Psoas muscle (tissue), 8 donors: ENCODE results near the gene PRPS2. TPM values are rescaled to one million over a fixed set of nuclear protein-coding genes. Genes with fewer than 3 reads are reported as not detected.

Experiments used
- ATAC-seq, 4 donors: fragments of 200-7000 bp; cut with Tn5 transposase; one replicate each; pipeline ENCODE4 v1.9.1; 2020; ENCODE audit warnings: moderate library complexity in 3 of 4, mild to moderate bottlenecking in 2 of 4
- DNase-seq, 2 donors: peaks; one replicate each; pipeline ENCODE4 v3.0.0-alpha.2; 2020
- H3K27ac ChIP-seq: fragments of 200-600 bp; one replicate; pipeline ENCODE4 v1.8.0; 2022
- H3K27me3 ChIP-seq, 3 donors: fragments of 200-600 bp in 1 of 3; one replicate each; pipeline versions ENCODE4 v1.6.1 to v1.8.0; 2013 to 2022; ENCODE audit warnings: low read length in 2 of 3, mild to moderate bottlenecking in 2 of 3, moderate library complexity in 1 of 3; ENCODE audit not compliant: insufficient read depth in 3 of 3
- H3K36me3 ChIP-seq, 2 donors: fragments of 200-600 bp in 1 of 2; one replicate each; pipeline versions ENCODE4 v1.6.1 to v1.8.0; 2013 to 2022; ENCODE audit warnings: low read depth in 1 of 2, mild to moderate bottlenecking in 1 of 2, moderate library complexity in 1 of 2; ENCODE audit not compliant: insufficient read depth in 1 of 2
- H3K4me1 ChIP-seq: fragments of 200-600 bp; one replicate; pipeline ENCODE4 v1.8.0; 2022
- H3K4me3 ChIP-seq: fragments of 200-600 bp; one replicate; pipeline ENCODE4 v1.8.0; 2022; ENCODE audit warnings: mild to moderate bottlenecking
- H3K9me3 ChIP-seq: fragments of 200-600 bp; one replicate; pipeline ENCODE4 v1.8.0; 2022
- WGBS, 3 donors: extraction: QIAGEN DNeasy Blood & Tissue Kit; methylation state at CpG; one replicate each; pipeline versions ENCODE4 v1.1.6 to v1.1.7; 2013; 5-methylcytosine and 5-hydroxymethylcytosine counted together
- intact Hi-C, 2 donors: fragments of 100-400 bp; cut with DNase I; formaldehyde crosslinking; loops; one replicate each; pipeline versions ENCODE4 v1.11.0 to v1.14.2; 2022
- polyA plus RNA-seq, 3 donors: library from polyadenylated mRNA; stranded (reverse); fragments of 200-250 nt; gene quantifications; one replicate each; pipeline ENCODE4 v1.2.3, GENCODE V29; 2013
- total RNA-seq, 4 donors: library from RNA; stranded (reverse); fragmentation: NEBNext Ultra II Directional in 2 of 4; extraction: Animal tissue kit (Norgen Biotek cat#: 25700) in 2 of 4; gene quantifications; one replicate each; pipeline versions ENCODE4 v1.2.1 to v1.2.4, GENCODE V29; 2021 to 2023
- TF ChIP-seq, protein P1 (sequence below): fragments of 200-600 bp; IDR thresholded peaks from one replicate; pipeline ENCODE4 v1.8.0; 2022; ENCODE audit warnings: antibody characterized with exemption
- donor health status: healthy with polysubstance abuse.
- donor health status: DM: no; HTN: no; CAD: no; lungs with moderate emphysema.
- donor health status: Bipolar disorder and iron deficiency.
- donor health status: healthy.
- donor health status: DM: yes; HTN: yes; CAD: no.
- donor health status: DM: no; HTN: no; CAD: no.
- donor health status: DM: no; HTN: no; CAD: no.
- donor health status: DM: yes; HTN: yes; CAD: no.

PRPS2 gene
- total and polyA plus RNA-seq, 7 donors, result 0.97 to 3.5 (median 1.9) TPM

DNA sequence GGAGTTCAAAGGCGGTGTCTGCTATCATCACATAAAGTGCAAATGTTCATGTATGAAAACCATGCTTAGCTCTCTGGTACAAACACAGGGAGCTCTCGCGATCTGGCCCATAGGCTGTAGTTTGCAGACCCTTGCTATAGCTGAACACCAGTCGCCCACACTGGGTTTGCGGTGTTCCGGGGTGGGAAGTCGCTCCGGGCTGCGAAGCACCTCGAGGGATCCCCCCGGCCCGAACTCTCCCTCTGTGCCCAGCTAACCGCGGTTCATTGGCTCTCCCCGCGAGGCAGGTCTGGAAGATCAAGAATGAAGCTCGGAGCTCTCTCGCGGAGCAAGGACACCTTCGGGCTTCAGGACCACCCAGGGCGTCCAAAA lies 341 bp upstream of the PRPS2 start:
- TF ChIP-seq, protein P1, sequence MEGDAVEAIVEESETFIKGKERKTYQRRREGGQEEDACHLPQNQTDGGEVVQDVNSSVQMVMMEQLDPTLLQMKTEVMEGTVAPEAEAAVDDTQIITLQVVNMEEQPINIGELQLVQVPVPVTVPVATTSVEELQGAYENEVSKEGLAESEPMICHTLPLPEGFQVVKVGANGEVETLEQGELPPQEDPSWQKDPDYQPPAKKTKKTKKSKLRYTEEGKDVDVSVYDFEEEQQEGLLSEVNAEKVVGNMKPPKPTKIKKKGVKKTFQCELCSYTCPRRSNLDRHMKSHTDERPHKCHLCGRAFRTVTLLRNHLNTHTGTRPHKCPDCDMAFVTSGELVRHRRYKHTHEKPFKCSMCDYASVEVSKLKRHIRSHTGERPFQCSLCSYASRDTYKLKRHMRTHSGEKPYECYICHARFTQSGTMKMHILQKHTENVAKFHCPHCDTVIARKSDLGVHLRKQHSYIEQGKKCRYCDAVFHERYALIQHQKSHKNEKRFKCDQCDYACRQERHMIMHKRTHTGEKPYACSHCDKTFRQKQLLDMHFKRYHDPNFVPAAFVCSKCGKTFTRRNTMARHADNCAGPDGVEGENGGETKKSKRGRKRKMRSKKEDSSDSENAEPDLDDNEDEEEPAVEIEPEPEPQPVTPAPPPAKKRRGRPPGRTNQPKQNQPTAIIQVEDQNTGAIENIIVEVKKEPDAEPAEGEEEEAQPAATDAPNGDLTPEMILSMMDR, result no peak
- H3K27ac ChIP-seq, result no peak overlapping the region
- H3K9me3 ChIP-seq, result peaks cover 5% of the 10 kb centered on the region
- intact Hi-C loops, result no loop called here
- no peak for ATAC-seq
- WGBS, 3 donors, result 2 to 32% (median 3%) methylated on average over 12 to 21 of the region's 21 CpGs
- H3K4me3 ChIP-seq, result peak overlapping the region; percentile 61
- no peaks in the 10 kb centered on the region for H3K36me3 ChIP-seq
- peaks cover 0 to 21% (median 0%) of the 10 kb centered on the region in 3 donors for H3K27me3 ChIP-seq
- no peak for DNase-seq
- H3K4me1 ChIP-seq, result no peaks in the 10 kb centered on the region

DNA sequence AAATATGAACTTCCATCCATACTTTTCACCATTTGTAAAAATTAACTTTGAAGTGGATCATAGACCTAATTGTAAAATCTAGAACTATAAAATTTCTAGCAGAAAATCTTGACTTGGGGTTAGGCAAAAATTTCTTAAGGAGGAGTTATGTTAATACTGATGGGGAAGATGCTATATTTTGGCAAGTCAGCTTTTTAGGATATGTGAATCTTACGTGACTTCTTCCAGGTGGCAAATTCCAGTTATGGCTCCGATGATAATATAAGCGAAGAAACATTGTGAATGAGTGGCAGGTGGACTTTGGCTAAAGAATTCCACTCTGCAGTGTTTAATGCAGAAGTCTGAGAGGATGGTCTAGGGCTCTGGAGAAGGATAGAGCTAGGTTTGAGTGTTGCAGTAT lies 1.5 kb downstream of the PRPS2 start:
- TF ChIP-seq, protein P1, result no peak
- Histone ChIP-seq H3K27me3 (peaks cover 0 to 21% (median 0%) of the 10 kb centered on the region in 3 donors), H3K4me3 (no peak overlapping the region), H3K4me1 (no peaks in the 10 kb centered on the region), H3K36me3 (no peaks in the 10 kb centered on the region), H3K9me3 (peaks cover 5% of the 10 kb centered on the region), H3K27ac (no peak overlapping the region)
- intact Hi-C loops, result no loop called here
- 79 to 87% (median 80%) methylated on average over 3 of the region's 3 CpGs for WGBS, 3 donors
- DNase-seq (no peak), ATAC-seq (no peak)

DNA sequence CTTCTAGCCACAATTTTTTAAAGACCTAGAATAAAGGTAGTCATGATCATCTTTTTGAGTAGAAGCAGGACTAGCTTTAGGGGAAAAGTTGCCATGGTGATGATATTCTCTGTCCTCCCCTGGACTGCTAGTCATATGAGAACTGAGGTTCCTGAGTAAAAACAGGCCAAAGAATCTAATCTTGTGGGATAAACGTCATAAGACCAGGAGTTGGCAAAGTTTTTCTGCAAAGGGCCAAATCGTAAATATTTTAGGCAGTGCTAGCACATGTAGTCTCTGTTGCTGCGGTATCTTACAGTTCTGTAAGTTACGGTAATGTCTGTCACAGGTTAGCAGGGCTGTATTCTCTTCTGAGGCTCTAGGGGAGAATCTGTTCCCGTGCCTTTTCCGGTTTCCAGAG lies 3.4 kb downstream of the PRPS2 start:
- TF ChIP-seq, protein P1, result no peak
- intact Hi-C loops, result no loop called here
- Histone ChIP-seq H3K4me1 (no peaks in the 10 kb centered on the region), H3K36me3 (no peaks in the 10 kb centered on the region), H3K4me3 (no peak overlapping the region), H3K27me3 (peaks cover 0 to 21% (median 0%) of the 10 kb centered on the region in 3 donors), H3K27ac (no peak overlapping the region), H3K9me3 (peaks cover 5% of the 10 kb centered on the region)
- ATAC-seq (no peak), DNase-seq (no peak)
- 85 to 92% (median 87%) methylated on average over 6 of the region's 6 CpGs for WGBS, 3 donors

GRCh38 chrX:12798601-12799000 lies 7.4 kb downstream of the PRPS2 start:
- intact Hi-C loops, result no loop called here
- ATAC-seq (no peak), DNase-seq (no peak)
- TF ChIP-seq, protein P1, result no peak
- Histone ChIP-seq H3K27ac (no peak overlapping the region), H3K4me1 (no peaks in the 10 kb centered on the region), H3K9me3 (peaks cover 5% of the 10 kb centered on the region), H3K4me3 (no peak overlapping the region), H3K36me3 (no peaks in the 10 kb centered on the region), H3K27me3 (no peaks in the 10 kb centered on the region)
- WGBS, 3 donors, result 81 to 87% (median 86%) methylated on average over 3 of the region's 3 CpGs

DNA sequence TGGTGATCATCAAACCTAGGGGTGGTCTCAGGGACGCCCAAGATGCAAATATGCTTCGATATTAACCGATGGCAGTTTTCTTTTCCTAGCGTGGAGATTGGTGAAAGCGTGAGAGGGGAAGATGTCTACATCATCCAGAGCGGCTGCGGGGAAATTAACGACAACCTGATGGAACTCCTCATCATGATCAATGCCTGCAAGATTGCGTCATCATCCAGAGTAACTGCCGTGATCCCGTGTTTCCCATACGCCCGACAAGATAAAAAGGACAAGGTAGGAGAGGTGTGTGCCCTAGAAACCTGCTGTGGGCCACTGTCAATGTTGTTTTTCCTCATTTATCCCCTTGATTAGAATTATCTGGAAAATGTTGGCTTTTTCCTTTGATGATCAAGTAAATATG lies 7.9 kb downstream of the PRPS2 start:
- intact Hi-C loops, result no loop called here
- H3K27ac ChIP-seq, result no peak overlapping the region
- H3K4me1 ChIP-seq, result no peaks in the 10 kb centered on the region
- TF ChIP-seq, protein P1, result no peak
- ATAC-seq (no peak), DNase-seq (no peak)
- no peaks in the 10 kb centered on the region for H3K27me3 ChIP-seq
- 89 to 96% (median 96%) methylated on average over 13 of the region's 13 CpGs for WGBS, 3 donors
- H3K9me3 ChIP-seq, result peaks cover 5% of the 10 kb centered on the region
- H3K4me3 ChIP-seq, result no peak overlapping the region
- H3K36me3 ChIP-seq, result no peaks in the 10 kb centered on the region
